Fibroblast of gingiva (primary cell): ENCODE data around the gene TRAPPC2.
A peak's percentile ranks its signal among the peaks of the same experiment; 100 is the strongest.
"Not testable (repeated sequence)": the region's sequence is repeated elsewhere in the genome, so short reads cannot be mapped to it uniquely, and the experiment has no call there.

Experiments used
- DNase-seq: peaks from one replicate; pipeline ENCODE4 v3.0.0-alpha.2; 2011; ENCODE audit warnings: low read depth

TRAPPC2 gene

DNA sequence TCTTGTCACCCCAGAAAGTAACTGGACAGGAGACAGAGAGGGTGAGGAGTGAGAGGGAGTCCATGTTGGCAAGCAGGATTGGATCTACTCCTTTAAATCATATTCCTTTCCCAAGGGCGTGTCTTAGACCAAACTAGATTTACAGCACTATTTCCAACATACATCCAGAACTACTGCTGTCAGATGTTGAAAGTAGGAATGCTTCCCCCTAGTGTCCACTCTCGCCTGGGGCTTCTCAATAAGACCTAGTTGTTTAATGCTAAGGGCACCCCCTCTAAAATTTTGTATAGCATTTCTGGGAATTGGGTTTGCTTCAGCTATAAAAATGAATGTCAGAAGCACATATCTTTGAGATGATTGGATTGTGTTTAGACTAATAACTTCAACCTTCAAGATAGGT lies 13.4 kb upstream of the TRAPPC2 start:
- no peak for DNase-seq

GRCh38 chrX:13742397-13743176 lies 8.2 kb upstream of the TRAPPC2 start:
- DNase-seq, result peak; percentile 13

DNA sequence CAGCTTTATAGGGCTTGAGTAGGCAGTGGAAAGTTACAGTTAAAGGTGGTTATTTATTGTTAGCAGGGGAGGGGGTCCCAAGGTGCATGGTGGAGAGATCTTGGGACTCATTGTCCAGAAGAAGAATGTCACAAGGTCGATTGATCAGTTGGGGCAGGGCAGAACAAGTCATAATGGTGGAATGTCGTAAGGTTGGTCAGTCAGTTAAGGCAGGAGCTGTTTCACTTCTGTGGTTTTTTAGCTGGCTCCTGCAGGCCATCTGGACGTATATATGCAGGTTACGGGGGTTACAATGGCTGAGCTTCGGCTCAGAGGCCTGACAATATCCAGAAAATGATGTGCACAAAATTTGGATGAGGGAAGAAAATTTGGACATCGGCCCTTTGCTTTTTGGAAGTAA lies 7.3 kb upstream of the TRAPPC2 start:
- DNase-seq, result no peak

- no peak for DNase-seq
Observed at GRCh38 chrX:13733506-13733905, 914 bp downstream of the TRAPPC2 start.

DNA sequence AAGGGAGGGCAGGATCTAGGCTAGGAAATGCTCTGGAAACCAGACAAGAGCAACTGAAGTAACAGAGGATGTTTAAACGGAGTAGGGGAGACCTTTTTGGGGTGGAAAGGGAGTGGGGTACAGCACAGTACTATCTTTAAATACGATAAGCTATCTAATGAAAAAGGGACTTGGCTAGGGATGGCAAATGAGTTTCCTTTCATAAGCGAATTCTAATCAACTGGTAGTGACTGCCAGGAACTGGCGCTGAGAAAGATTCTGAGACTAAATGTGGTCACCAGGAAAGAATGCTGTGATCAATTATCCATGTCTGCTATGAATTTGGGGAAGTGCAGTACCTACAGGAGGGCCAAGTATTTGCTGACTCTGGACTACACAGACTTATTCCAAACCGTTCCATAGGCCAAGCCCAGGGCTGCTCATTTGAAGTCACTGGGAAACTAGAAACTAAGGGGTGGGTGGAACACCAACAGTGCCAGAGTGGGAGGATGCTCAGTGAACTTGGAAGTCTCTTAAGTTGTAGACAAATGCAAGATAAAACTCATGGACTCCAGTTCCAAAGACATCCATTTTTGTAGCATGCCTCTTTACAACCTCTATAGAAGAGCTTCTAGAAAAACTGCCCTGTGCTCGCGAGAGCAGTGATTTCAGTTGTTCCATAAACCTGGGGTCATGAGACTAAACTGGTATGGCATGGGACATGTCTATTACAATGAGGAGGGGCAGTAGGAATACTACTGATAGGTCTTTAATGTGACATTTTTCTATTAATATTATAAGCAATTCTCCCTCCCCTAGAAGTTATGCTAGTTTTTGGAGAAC lies 2.0 kb downstream of the TRAPPC2 start:
- peak; percentile 24 for DNase-seq

DNA sequence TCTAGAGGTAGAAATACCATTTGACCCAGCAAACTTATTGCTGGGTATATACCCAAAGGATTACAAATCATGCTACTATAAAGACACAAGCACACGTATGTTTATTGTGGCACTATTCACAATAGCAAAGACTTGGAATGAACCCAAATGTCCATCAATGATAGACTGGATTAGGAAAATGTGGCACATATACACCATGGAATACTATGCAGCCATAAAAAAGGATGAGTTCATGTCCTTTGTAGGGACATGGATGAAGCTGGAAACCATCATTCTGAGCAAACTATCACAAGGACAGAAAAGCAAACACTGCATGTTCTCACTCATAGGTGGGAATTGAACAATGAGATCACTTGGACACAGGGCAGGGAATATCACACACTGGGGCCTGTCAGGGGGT lies 3.9 kb downstream of the TRAPPC2 start:
- DNase-seq, result not testable (repeated sequence)

DNA sequence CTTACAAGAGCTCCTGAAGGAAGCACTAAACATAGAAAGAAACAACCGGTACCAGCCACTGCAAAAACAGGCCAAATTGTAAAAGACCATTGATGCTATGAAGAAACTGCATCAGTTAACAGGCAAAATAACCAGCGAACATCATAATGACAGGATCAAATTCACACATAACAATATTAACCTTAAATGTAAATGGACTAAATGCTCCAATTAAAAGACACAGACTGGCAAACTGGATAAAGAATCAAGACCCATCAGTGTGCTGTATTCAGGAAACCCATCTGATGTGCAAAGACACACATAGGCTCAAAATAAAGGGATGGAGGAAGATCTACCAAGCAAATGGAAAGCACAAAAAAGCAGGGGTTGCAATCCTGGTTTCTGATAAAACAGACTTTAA lies 7.8 kb downstream of the TRAPPC2 start:
- not testable (repeated sequence) for DNase-seq

GRCh38 chrX:13724878-13725277 lies 9.5 kb downstream of the TRAPPC2 start:
- not testable (repeated sequence) for DNase-seq

DNA sequence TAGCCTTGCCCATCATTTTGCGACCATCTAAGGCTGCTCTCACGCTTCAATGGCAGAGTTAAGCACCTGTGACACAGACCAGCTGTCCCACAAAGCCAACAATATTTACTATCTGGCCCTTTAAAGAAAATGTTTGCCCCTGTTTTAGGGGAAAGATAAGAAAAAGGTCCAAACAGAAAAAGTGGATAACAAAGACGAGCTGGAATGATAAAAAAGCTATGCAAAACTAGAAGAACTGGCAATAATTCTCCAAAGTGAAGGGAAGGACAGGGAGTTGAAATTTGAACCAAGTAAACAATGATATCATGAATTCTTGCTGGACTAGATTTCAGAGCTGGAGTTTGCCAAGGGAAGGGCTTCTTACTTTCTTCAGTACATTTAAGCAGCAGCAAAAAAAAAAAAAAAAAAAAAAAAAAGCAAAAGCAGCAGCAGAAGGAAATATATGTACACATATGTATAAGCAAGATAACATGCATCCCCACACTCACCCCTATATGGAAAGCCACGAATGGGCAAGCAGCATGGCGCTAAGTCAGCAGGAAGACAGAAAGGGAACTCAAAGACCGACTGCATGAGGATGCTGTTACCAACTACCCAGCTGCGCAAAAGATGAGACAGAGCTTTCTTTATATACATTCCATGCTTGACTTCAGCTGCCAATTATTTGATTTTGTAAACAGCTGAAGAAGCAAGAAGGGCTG lies 12.5 kb downstream of the TRAPPC2 start:
- peak; percentile 58 for DNase-seq

- peak; percentile 51 for DNase-seq
Observed at GRCh38 chrX:13721371-13721770, 13.0 kb downstream of the TRAPPC2 start.

DNA sequence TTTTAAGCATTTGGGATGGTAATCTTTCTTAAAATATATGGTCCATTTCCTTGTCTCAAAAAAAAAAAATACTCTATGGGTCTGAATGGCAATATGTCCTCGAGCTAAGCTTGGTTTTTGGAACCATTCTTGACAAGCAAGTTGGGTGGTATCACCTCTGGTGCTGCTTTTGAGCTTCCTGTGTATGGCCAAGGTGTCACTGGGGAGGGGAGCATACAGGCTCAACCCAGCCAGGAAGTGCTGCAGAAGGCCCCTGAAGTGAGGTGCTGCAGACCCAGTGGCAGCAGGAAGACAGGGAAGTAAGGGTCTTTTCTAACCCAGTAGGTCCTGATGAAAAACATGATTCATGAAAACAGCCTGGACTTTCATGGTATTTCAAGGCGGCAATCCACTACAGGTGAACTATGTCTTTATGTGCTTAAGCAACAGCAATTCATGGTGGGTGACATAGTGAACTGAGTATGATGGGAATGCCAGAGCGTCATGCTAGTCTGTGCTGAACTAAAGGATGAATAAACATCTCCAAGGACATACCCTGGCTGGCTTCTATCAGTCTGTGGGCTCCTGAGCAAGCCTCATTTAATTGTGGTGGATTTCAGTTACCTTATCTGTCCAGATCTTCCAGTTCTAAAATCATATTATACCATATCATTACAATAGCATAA lies 15.1 kb downstream of the TRAPPC2 start:
- no peak for DNase-seq

DNA sequence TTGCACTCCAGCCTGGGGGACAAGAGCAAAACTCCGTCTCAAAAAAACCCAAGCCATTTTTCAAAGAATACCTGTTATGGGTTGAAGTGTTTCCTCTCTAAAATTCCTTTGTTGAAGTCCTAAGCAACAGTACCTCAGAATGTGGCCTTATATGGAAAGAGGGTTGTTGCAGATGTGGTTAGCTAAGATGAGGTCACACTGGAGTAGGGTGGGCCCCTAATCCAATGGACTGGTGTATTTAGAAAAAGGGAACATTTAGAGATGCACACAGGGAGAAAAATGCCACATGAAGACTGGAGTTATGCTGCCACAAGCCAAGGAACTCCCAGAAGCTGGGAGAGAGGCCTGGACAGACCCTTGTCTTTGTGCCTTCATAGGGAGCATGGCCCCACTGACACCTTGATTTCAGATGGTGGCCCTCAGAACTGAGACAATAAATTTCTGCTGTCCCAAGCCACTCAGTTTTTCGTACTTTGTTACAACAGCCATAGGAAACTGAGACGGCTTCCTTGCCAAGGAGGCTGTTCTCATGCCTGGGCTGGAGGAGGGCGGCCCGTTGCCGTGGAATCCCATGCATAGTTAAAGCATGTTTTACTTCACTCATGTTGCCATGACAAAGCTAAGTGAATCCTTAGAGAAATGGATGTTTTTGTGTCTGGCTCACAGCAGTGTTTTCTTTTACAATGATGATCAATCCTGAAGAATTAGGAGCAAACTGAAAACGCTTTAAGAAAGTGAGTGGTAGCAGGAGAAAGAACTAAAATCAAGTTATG lies 16.5 kb downstream of the TRAPPC2 start:
- peak; percentile 61 for DNase-seq

GRCh38 chrX:13716905-13717304 lies 17.5 kb downstream of the TRAPPC2 start:
- DNase-seq, result no peak

DNA sequence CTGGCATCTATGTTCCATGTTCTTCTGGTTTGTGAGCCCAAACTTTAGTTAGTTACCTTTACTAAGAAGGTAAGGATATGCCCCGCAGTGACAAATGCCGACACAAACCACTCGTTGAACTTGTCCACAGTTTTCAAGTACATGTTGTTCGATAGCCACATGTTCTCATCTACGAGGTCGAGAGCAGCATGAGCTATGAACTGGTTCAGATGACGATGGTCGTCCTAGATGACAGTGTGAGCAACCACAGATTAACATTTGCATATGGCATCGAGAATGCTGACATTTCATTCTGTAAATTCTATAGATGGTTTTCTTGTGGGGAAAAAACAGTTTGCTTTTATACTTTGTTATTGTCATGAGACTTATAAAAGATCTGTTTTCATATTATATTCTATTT lies 18.0 kb downstream of the TRAPPC2 start:
- DNase-seq, result no peak

DNA sequence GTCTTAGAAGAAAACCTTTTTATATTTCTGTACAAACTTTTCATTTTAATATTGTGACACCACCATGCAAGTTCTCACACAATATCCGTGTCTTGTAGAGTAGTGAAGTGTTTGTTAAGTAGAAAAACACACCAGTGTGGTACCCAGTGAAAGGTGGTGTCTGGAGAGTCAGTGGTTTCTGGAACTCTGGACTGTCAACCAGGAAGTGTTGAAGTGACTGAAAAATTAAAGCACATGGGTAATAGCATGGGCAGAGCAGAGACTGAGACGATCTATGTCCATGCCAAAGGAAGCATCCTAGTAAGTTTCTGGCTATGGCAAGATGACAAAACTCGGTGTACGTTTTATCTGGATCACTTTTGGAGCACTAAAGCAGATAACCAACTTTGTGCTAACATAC lies 23.3 kb downstream of the TRAPPC2 start:
- no peak for DNase-seq

DNA sequence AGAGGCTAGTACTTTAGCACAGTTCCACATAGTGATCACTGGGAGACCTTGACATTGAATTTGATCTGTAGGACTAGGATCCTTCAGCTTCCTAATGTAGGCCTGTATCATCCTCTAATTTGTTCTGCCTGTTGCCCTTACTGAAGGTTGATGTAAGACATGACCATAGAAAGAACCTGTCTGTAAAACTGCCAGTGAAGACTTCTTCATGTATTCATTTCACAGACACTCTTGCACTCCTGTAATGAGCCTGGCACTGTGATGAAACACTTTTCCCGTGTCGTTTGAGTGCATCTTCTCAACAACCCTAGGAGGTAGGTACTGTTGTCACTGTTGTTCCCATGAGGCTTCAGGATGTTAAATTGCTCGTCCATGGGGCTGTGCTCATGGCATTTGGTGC lies 30.8 kb downstream of the TRAPPC2 start:
- DNase-seq, result no peak

DNA sequence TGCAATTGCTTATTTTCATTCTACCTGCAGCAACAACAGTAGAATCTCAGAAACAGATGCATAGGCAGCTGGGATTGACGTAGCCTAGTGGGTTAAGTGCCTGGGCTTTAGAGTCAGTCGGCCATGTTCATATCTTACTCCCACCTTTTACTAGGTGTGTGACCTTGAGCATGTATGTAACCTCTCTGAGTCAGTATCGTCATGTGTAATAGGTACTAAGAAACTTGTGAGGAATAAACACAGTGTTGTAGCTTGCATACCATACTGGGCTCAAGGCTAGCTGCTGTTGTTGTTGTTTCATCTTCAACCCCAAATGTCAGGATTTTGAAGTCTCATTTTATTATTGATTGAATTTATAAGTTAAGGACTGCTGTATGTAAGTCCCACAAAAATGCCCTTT lies 31.3 kb downstream of the TRAPPC2 start:
- no peak for DNase-seq

DNA sequence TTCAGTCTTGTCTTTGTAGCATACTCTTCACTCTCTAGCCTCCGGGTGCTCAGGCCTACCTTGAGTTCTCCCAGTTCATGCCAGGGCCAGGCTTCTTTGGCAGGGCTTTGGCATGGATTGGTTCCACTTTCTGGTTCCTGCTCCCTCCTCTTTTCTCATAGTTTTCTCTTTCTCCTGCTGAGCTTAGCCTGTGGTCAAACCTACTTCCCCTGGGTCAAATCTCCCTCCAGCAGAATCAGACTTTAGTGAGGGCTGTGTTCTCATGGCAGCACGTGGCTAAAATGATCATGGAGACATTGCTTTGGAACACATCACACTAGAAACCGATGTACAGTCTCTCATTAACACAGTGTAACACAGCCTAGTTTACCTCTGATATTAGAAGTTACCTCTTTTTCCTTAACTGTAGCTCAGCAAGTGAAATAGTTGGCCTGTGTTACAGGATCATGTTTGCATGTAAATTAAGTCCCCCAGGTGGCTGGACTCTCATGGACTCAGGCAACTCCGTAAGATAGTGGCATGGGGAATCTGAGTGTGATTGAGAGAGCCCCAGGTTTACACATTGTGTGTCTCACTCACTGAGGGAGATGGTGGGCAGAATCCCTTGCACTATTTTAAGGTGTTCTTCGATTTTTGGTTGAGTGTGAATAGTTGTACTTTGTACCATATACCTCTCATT lies 32.2 kb downstream of the TRAPPC2 start:
- no peak for DNase-seq

GRCh38 chrX:13700380-13700779 lies 34.0 kb downstream of the TRAPPC2 start:
- DNase-seq, result no peak

- no peak for DNase-seq
Observed at GRCh38 chrX:13699183-13699826, 35.1 kb downstream of the TRAPPC2 start.
